ENCODE results near the gene RASL10A. TPM values are rescaled to one million over a fixed set of nuclear protein-coding genes. Genes with fewer than 3 reads are reported as not detected.

RASL10A gene
- total RNA-seq, 1 experiment from 2014 or later = 1.1 TPM

DNA sequence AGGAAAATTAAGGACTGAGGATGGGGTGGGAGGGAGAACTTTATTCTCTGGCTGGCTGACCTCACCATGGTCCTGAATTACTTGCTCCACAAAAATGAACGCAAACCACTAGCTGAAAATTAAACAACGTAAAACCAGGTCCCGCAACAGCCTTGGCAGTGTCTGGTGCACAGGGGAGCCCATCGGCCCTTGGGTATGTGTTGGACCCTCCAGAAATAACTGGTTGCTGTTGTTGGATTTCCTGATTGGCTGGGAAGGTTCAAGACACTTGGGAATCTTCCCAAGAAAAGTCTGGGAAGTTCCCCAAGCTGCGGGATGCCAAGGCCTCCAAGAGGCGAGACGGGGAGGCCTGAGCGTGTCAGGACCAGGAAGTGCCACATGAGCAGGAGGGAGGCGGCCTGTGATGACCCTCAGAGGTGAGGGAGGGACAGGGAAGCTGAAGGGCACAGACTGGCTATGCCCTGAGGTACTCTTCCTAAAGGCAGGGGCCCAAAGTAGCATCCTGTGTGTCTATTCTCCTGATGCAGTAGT is 10.4 kb upstream of the RASL10A start:
- intact Hi-C loops (cut with micrococcal nuclease; ENCODE audit: unreplicated experiment) = no loop called here
- TF ChIP-seq, protein P1, sequence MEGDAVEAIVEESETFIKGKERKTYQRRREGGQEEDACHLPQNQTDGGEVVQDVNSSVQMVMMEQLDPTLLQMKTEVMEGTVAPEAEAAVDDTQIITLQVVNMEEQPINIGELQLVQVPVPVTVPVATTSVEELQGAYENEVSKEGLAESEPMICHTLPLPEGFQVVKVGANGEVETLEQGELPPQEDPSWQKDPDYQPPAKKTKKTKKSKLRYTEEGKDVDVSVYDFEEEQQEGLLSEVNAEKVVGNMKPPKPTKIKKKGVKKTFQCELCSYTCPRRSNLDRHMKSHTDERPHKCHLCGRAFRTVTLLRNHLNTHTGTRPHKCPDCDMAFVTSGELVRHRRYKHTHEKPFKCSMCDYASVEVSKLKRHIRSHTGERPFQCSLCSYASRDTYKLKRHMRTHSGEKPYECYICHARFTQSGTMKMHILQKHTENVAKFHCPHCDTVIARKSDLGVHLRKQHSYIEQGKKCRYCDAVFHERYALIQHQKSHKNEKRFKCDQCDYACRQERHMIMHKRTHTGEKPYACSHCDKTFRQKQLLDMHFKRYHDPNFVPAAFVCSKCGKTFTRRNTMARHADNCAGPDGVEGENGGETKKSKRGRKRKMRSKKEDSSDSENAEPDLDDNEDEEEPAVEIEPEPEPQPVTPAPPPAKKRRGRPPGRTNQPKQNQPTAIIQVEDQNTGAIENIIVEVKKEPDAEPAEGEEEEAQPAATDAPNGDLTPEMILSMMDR (IDR thresholded peaks at IDR 0.05; ENCODE audit: insufficient read depth in 1 of 2, low read depth in 1 of 2, low read length in 1 of 2, severe bottlenecking in 1 of 2, unreplicated experiment in 1 of 2) = no peak
- no peaks in the 10 kb centered on the region for H3K4me1 ChIP-seq
- H3K4me3 ChIP-seq (ENCODE audit: low read depth, low read length) = no peak overlapping the region
- POLR2A ChIA-PET = no interaction called here
- H3K27me3 ChIP-seq (replicated peaks; ENCODE audit: control insufficient read depth, insufficient read depth, low read length) = no peaks in the 10 kb centered on the region
- no peak for DNase-seq
- Mint-ChIP-seq H3K4me1 (ENCODE audit: low read depth, unreplicated experiment) (no peaks in the 10 kb centered on the region), H3K9me3 (ENCODE audit: unreplicated experiment) (no peaks in the 10 kb centered on the region), H3K27ac (ENCODE audit: unreplicated experiment) (no peak overlapping the region), H3K36me3 (ENCODE audit: insufficient read depth, unreplicated experiment) (no peaks in the 10 kb centered on the region), H3K27me3 (ENCODE audit: insufficient read depth, unreplicated experiment) (no peaks in the 10 kb centered on the region), H3K4me3 (ENCODE audit: unreplicated experiment) (no peak overlapping the region)
- no peaks in the 10 kb centered on the region; the same call in 1 of the 2 replicates for H3K36me3 ChIP-seq (ENCODE audit: control insufficient read depth, insufficient read depth, low read length)
- no peaks in the 10 kb centered on the region for H3K9me3 ChIP-seq
- CTCF ChIA-PET = no interaction called here
- no TSS peak for BruUV-seq (replicated peaks)

DNA sequence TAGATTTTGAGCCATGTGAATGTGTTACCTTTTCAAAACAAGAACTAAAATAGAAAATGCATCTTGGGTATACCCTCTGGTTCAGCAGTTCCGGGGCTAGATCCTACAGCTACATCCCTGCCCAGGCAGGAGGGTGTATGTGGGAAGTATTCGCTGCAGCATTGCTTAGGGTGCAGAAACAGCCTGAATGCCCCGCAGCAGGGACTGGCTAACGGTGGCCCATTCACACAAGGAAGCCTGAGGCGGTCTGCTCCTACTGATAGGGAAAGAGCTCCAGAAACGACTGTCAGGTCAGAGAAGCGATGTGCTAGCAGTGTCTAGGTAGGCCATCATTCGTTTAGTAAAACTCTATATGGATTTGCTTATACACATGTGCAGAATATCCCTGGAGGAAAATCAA is 9.9 kb upstream of the RASL10A start:
- Mint-ChIP-seq H3K4me3 (ENCODE audit: unreplicated experiment) (no peak overlapping the region), H3K4me1 (ENCODE audit: low read depth, unreplicated experiment) (no peaks in the 10 kb centered on the region), H3K9me3 (ENCODE audit: unreplicated experiment) (no peaks in the 10 kb centered on the region), H3K36me3 (ENCODE audit: insufficient read depth, unreplicated experiment) (no peaks in the 10 kb centered on the region), H3K27ac (ENCODE audit: unreplicated experiment) (no peak overlapping the region), H3K27me3 (ENCODE audit: insufficient read depth, unreplicated experiment) (no peaks in the 10 kb centered on the region)
- Histone ChIP-seq H3K9me3 (no peaks in the 10 kb centered on the region), H3K27me3 (replicated peaks; ENCODE audit: control insufficient read depth, insufficient read depth, low read length) (no peaks in the 10 kb centered on the region), H3K4me3 (ENCODE audit: low read depth, low read length) (no peak overlapping the region), H3K4me1 (no peaks in the 10 kb centered on the region), H3K36me3 (ENCODE audit: control insufficient read depth, insufficient read depth, low read length) (no peaks in the 10 kb centered on the region; the same call in 1 of the 2 replicates)
- POLR2A ChIA-PET = no interaction called here
- intact Hi-C loops (cut with micrococcal nuclease; ENCODE audit: unreplicated experiment) = no loop called here
- BruUV-seq (replicated peaks) = no TSS peak
- no peak for DNase-seq
- TF ChIP-seq, protein P1 (IDR thresholded peaks at IDR 0.05; ENCODE audit: insufficient read depth in 1 of 2, low read depth in 1 of 2, low read length in 1 of 2, severe bottlenecking in 1 of 2, unreplicated experiment in 1 of 2) = no peak
- CTCF ChIA-PET = interaction anchor here (0.6 kb wide), 1 partner anchor 420 kb away, joined by 4 read pairs; no protein-coding TSS in a partner anchor

DNA sequence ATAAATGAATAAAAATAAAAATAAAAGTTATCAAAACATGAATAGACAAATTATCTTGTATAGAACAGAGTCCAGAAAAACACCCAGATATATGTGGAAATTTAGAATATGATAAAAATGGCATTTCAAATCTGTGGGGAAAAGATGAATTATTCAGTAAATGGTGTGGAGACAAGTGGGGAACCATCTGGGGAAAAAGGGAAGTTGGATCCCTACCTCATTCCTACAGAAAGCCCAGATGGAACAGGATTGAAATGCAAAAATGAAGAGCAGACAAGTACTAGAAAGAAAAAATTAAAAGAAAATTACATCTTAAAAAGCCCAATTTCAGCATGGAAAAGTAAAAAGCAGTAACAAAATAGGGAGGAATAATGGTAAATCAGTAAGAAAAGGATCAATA is 8.1 kb upstream of the RASL10A start:
- Histone ChIP-seq H3K4me1 (no peaks in the 10 kb centered on the region), H3K9me3 (no peaks in the 10 kb centered on the region), H3K27me3 (replicated peaks; ENCODE audit: control insufficient read depth, insufficient read depth, low read length) (no peaks in the 10 kb centered on the region), H3K36me3 (ENCODE audit: control insufficient read depth, insufficient read depth, low read length) (no peaks in the 10 kb centered on the region), H3K4me3 (ENCODE audit: low read depth, low read length) (no peak overlapping the region)
- Mint-ChIP-seq H3K4me3 (ENCODE audit: unreplicated experiment) (no peak overlapping the region), H3K4me1 (ENCODE audit: low read depth, unreplicated experiment) (no peaks in the 10 kb centered on the region), H3K36me3 (ENCODE audit: insufficient read depth, unreplicated experiment) (no peaks in the 10 kb centered on the region), H3K27ac (ENCODE audit: unreplicated experiment) (no peak overlapping the region), H3K9me3 (ENCODE audit: unreplicated experiment) (no peaks in the 10 kb centered on the region), H3K27me3 (ENCODE audit: insufficient read depth, unreplicated experiment) (no peaks in the 10 kb centered on the region)
- BruUV-seq (replicated peaks) = no TSS peak
- TF ChIP-seq, protein P1 (IDR thresholded peaks at IDR 0.05; ENCODE audit: insufficient read depth in 1 of 2, low read depth in 1 of 2, low read length in 1 of 2, severe bottlenecking in 1 of 2, unreplicated experiment in 1 of 2) = no peak
- intact Hi-C loops (cut with micrococcal nuclease; ENCODE audit: unreplicated experiment) = no loop called here
- no peak for DNase-seq
- ChIA-PET POLR2A (no interaction called here), CTCF (interaction anchor here (0.7 kb wide), 1 partner anchor 302 kb away, joined by 5 read pairs; no protein-coding TSS in a partner anchor)

Data from Caco-2 (cell line).